ENCODE data around the gene DISP3. TPM values are rescaled to one million over a fixed set of nuclear protein-coding genes. Genes with fewer than 3 reads are reported as not detected.

The DISP3 gene
- total RNA-seq, 1 experiment from 2014 or later = 2.3 TPM

- TF ChIP-seq EZH2 (IDR thresholded peaks at IDR 0.05) (no peak), JUND (IDR thresholded peaks at IDR 0.05) (no peak), EGR1 (IDR thresholded peaks at IDR 0.05; ENCODE audit: low read depth) (no peak), TCF7L2 (IDR thresholded peaks at IDR 0.05; ENCODE audit: borderline replicate concordance, extremely low read depth, insufficient read depth, insufficient read length) (no peak)
Measured at GRCh38 chr1:11483581-11484320, 4.8 kb downstream of the DISP3 start (continued).

DNA sequence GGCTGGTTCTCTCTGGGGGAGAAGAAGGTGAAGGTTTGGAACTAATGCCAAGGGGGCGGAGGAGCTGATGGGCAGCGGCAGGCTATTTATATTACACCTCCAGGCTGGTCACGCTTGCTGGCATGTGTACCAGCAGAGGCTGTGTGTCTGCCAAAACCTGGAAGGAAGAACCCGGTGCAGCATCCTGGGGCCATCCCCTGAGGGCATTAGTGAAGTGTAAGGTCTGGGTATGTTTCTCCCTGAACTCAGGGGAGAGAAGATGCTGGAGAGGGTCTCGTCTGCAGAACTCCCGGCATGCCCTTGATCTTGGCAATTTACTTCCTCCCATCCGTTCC is 5.3 kb downstream of the DISP3 start:
- H4K20me1 ChIP-seq (ENCODE audit: insufficient read depth) = no peaks in the 10 kb centered on the region
- H3K9me2 ChIP-seq (ENCODE audit: insufficient read depth) = no peaks in the 10 kb centered on the region
- H3K27ac ChIP-seq (ENCODE audit: low read depth, low read length) = no peak overlapping the region
- H3K9me3 ChIP-seq (ENCODE audit: control insufficient read depth in 1 of 2, insufficient read depth in 1 of 2, low read depth in 1 of 2, low read length in 2 of 2) = no peaks in the 10 kb centered on the region
- CTCF ChIA-PET = no interaction called here
- H3K4me3 ChIP-seq (replicated peaks in 1 of 2; ENCODE audit: low read depth in 1 of 2, low read length in 2 of 2) = no peak overlapping the region
- H3K27me3 ChIP-seq (ENCODE audit: insufficient read depth, low read length) = peaks cover 55% of the 10 kb centered on the region
- RAD21 ChIA-PET (ENCODE audit: low non-redundant PET in 1 of 2, low total read pairs in 2 of 2, uncharacterized antibody in 2 of 2, unreplicated experiment in 2 of 2) = no interaction called here
- ATAC-seq (no peak), DNase-seq (ENCODE audit: low read depth, low spot score) (no peak)
- TF ChIP-seq ZNF274 (IDR thresholded peaks at IDR 0.05; ENCODE audit: low read depth, low read length) = no peak
- H3K9ac ChIP-seq (ENCODE audit: low read length) = no peak overlapping the region
- H3K79me2 ChIP-seq (ENCODE audit: insufficient read depth, low read length) = no peaks in the 10 kb centered on the region
- intact Hi-C loops (cut with micrococcal nuclease) = no loop called here
- no peaks in the 10 kb centered on the region for H3K36me3 ChIP-seq (ENCODE audit: control insufficient read depth in 1 of 2, insufficient read depth in 2 of 2, low read length in 2 of 2)
- POLR2A ChIA-PET = no interaction called here
- no peak overlapping the region for H3K4me2 ChIP-seq (ENCODE audit: low read length)
- no peak overlapping the region for H2AFZ ChIP-seq (ENCODE audit: low read depth, low read length, poor library complexity, severe bottlenecking)
- no TSS peak for BruUV-seq (replicated peaks)
- H3K4me1 ChIP-seq (ENCODE audit: control insufficient read depth in 1 of 2, insufficient read depth in 2 of 2, low read length in 2 of 2) = peaks cover 0 to 5% of the 10 kb centered on the region in 2 experiments; a peak in 1 of 4 replicates

DNA sequence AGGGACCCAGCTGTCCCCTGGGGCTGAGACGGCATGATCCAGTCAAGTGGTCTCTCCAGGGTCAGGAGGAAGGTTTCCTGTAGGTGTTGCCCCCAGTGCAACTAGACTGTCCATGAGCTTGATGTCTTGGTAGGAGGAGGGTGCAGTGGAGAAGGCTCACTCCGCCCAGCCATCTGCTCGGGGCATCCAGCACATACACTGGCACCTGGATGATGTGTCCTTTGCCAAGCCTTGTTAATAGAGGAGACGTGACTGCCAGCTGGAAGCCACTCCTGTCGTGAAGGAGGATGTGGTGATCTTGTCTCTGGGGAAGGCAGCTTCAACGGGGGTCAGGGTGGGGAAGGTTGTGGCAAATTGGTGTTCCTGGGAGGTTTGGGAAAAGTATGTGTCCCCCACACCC is 6.2 kb downstream of the DISP3 start:
- no peak overlapping the region for H3K4me3 ChIP-seq (replicated peaks in 1 of 2; ENCODE audit: low read depth in 1 of 2, low read length in 2 of 2)
- H3K4me2 ChIP-seq (ENCODE audit: low read length) = no peak overlapping the region
- H4K20me1 ChIP-seq (ENCODE audit: insufficient read depth) = no peaks in the 10 kb centered on the region
- intact Hi-C loops (cut with micrococcal nuclease) = no loop called here
- H3K9me3 ChIP-seq (ENCODE audit: control insufficient read depth in 1 of 2, insufficient read depth in 1 of 2, low read depth in 1 of 2, low read length in 2 of 2) = no peaks in the 10 kb centered on the region
- no peaks in the 10 kb centered on the region for H3K79me2 ChIP-seq (ENCODE audit: insufficient read depth, low read length)
- H3K27me3 ChIP-seq (ENCODE audit: insufficient read depth, low read length) = peaks cover 61% of the 10 kb centered on the region
- no peaks in the 10 kb centered on the region for H3K36me3 ChIP-seq (ENCODE audit: control insufficient read depth in 1 of 2, insufficient read depth in 2 of 2, low read length in 2 of 2)
- RAD21 ChIA-PET (ENCODE audit: low non-redundant PET in 1 of 2, low total read pairs in 2 of 2, uncharacterized antibody in 2 of 2, unreplicated experiment in 2 of 2) = no interaction called here
- ATAC-seq = no peak
- no peaks in the 10 kb centered on the region for H3K4me1 ChIP-seq (ENCODE audit: control insufficient read depth in 1 of 2, insufficient read depth in 2 of 2, low read length in 2 of 2)
- CTCF ChIA-PET = no interaction called here
- DNase-seq (ENCODE audit: low read depth, low spot score) = no peak
- BruUV-seq (replicated peaks) = no TSS peak
- no peak overlapping the region for H3K27ac ChIP-seq (ENCODE audit: low read depth, low read length)
- H3K9me2 ChIP-seq (ENCODE audit: insufficient read depth) = no peaks in the 10 kb centered on the region
- no peak overlapping the region for H3K9ac ChIP-seq (ENCODE audit: low read length)
- POLR2A ChIA-PET = no interaction called here
- no peak overlapping the region for H2AFZ ChIP-seq (ENCODE audit: low read depth, low read length, poor library complexity, severe bottlenecking)
- TF ChIP-seq TCF7L2 (IDR thresholded peaks at IDR 0.05; ENCODE audit: borderline replicate concordance, extremely low read depth, insufficient read depth, insufficient read length) (no peak), CBX3 (IDR thresholded peaks at IDR 0.05; ENCODE audit: low read depth) (no peak), ELF1 (IDR thresholded peaks at IDR 0.05; ENCODE audit: borderline replicate concordance, low read depth) (no peak), ATF3 (IDR thresholded peaks at IDR 0.05) (no peak), SRF (IDR thresholded peaks at IDR 0.05; ENCODE audit: low read depth) (no peak), EZH2phosphoT487 (IDR thresholded peaks at IDR 0.05; ENCODE audit: borderline replicate concordance) (no peak), ZFX (IDR thresholded peaks at IDR 0.05) (no peak)
- TF ChIP-seq, protein P1, sequence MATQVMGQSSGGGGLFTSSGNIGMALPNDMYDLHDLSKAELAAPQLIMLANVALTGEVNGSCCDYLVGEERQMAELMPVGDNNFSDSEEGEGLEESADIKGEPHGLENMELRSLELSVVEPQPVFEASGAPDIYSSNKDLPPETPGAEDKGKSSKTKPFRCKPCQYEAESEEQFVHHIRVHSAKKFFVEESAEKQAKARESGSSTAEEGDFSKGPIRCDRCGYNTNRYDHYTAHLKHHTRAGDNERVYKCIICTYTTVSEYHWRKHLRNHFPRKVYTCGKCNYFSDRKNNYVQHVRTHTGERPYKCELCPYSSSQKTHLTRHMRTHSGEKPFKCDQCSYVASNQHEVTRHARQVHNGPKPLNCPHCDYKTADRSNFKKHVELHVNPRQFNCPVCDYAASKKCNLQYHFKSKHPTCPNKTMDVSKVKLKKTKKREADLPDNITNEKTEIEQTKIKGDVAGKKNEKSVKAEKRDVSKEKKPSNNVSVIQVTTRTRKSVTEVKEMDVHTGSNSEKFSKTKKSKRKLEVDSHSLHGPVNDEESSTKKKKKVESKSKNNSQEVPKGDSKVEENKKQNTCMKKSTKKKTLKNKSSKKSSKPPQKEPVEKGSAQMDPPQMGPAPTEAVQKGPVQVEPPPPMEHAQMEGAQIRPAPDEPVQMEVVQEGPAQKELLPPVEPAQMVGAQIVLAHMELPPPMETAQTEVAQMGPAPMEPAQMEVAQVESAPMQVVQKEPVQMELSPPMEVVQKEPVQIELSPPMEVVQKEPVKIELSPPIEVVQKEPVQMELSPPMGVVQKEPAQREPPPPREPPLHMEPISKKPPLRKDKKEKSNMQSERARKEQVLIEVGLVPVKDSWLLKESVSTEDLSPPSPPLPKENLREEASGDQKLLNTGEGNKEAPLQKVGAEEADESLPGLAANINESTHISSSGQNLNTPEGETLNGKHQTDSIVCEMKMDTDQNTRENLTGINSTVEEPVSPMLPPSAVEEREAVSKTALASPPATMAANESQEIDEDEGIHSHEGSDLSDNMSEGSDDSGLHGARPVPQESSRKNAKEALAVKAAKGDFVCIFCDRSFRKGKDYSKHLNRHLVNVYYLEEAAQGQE (IDR thresholded peaks at IDR 0.05; ENCODE audit: low read depth) = no peak
- TF ChIP-seq, protein P2, sequence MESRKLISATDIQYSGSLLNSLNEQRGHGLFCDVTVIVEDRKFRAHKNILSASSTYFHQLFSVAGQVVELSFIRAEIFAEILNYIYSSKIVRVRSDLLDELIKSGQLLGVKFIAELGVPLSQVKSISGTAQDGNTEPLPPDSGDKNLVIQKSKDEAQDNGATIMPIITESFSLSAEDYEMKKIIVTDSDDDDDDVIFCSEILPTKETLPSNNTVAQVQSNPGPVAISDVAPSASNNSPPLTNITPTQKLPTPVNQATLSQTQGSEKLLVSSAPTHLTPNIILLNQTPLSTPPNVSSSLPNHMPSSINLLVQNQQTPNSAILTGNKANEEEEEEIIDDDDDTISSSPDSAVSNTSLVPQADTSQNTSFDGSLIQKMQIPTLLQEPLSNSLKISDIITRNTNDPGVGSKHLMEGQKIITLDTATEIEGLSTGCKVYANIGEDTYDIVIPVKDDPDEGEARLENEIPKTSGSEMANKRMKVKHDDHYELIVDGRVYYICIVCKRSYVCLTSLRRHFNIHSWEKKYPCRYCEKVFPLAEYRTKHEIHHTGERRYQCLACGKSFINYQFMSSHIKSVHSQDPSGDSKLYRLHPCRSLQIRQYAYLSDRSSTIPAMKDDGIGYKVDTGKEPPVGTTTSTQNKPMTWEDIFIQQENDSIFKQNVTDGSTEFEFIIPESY (IDR thresholded peaks at IDR 0.05; ENCODE audit: extremely low read depth, insufficient replicate concordance, low read length) = no peak

Measured in HCT116 (cell line).